Stimulated activated CD8-positive, alpha-beta memory T cell treated with anti-CD3 and anti-CD28 coated beads, Interleukin-7, amount 100 ng/mL, for 4 hours (primary cell): Measurements from ENCODE around the gene METTL1.
"Not testable (repeated sequence)": the region's sequence is repeated elsewhere in the genome, so short reads cannot be mapped to it uniquely, and the experiment has no call there.

Experiments used
- DNase-seq, 2 donors: peaks; one replicate each; pipeline ENCODE4 v3.0.0-alpha.2; 2020; ENCODE audit warnings: low read depth in 2 of 2

METTL1 gene

DNA sequence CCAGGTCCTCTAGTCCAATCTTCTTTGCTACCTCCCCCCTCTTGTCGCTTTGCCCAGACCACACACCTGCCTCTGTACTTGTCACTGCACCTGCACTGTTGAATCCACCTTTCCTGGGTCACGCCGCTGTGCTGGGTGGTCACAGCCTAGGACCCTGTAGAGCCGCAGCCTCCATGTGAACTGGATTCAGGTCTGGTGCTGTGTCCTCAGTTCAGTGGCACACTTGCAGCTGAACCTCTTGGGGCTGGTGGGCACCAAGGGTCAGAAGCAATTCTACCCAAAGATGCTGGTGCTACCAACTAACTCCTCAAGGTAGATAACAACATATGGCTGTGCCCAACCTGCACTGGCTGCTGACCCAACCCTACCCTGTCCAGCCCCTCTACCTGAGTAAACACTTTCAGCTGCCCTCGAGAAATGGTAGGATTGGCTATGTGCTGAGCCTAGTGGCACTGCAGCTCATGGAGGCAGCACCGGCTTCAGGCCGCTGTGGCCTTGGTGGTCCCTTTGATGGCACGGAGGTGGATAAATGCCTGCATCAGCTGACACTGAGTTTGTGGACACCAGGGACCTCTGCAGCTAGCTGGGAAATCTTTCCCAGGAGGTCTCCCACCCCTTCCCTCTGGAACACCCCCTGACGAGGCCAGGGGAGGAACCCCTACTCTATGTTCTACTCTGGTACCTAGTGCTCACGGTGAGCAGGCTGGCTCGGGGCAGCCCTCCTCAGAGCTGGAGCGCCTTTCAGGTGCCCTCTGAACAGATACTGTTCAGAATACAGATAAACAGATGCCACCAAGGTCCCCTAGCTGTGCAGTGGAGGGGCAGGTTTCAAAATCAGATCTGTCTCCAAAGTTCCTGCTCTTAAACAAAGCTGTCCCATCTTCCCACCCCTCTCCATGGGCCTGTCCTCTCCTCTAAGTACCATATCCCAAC lies 47.6 kb downstream of the METTL1 start:
- DNase-seq = no peak

GRCh38 chr12:57723630-57723962 lies 48.3 kb downstream of the METTL1 start:
- no peak for DNase-seq

DNA sequence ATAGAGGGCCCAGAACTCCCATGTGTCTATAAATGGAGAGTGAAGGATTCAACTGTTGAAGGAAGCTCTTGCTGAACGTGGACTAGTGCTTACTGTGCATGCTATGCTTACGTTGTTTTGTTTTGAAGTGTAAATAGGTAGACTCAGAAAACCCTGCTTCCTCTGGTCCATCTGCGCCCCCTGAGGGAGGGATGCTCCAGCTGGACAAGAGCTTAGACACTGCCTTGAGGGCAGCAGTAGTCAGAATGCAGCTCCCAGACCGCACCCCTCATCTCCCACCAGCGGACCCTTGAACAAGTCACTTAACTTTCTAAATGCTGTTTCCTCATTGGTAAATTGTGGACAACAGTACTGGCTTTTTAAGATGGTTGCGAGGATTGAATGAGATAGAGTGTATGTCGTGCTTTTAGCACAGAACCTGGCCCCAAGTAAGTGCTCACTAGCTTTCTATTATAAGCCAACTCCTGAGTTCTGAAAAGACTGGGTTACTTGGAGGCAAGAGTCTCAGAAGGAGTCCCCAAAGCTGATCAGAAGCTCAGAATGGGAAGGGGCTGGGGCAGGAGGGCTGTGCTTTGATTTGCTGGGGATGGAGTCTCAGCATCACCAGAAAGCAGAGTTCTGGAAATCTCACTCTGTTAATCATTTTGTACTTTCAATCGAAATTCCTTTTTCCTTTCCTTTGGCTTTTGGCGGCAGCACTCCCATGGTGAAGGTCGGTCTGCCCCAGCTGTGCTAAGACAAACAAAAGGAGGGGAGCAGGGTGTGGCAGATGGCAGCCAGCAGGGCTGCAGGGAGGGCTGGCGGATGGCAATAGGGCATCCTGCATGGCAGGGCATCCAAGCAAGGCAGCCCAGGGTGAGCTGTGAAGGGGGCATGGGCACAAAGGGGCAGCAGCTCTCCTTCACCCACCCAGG lies 48.9 kb downstream of the METTL1 start:
- DNase-seq = no peak

- not testable (repeated sequence) for DNase-seq
Measured at GRCh38 chr12:57721846-57722608, 49.9 kb downstream of the METTL1 start.

DNA sequence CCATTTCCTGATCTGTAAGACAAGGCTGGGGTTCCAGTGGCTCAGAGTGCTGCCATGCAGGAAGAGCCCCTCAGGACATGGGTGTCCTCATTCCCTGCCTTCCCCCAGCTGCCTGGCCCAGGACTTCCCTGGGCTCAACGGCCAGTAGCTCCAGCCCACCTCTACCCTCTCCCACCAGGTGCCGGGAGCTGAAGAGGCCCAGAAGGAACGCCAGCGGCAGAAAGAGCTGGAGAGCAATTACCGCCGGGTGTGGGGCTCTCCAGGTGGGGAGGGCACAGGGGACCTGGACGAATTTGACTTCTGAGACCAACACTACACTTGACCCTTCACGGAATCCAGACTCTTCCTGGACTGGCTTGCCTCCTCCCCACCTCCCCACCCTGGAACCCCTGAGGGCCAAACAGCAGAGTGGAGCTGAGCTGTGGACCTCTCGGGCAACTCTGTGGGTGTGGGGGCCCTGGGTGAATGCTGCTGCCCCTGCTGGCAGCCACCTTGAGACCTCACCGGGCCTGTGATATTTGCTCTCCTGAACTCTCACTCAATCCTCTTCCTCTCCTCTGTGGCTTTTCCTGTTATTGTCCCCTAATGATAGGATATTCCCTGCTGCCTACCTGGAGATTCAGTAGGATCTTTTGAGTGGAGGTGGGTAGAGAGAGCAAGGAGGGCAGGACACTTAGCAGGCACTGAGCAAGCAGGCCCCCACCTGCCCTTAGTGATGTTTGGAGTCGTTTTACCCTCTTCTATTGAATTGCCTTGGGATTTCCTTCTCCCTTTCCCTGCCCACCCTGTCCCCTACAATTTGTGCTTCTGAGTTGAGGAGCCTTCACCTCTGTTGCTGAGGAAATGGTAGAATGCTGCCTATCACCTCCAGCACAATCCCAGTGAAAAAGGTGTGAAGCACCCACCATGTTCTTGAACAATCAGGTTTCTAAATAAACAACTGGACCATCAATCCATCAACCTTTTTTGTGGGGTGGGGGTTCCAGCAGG lies 51.0 kb downstream of the METTL1 start:
- DNase-seq = no peak

- no peak for DNase-seq
Measured at GRCh38 chr12:57719777-57720605, 51.9 kb downstream of the METTL1 start.

DNA sequence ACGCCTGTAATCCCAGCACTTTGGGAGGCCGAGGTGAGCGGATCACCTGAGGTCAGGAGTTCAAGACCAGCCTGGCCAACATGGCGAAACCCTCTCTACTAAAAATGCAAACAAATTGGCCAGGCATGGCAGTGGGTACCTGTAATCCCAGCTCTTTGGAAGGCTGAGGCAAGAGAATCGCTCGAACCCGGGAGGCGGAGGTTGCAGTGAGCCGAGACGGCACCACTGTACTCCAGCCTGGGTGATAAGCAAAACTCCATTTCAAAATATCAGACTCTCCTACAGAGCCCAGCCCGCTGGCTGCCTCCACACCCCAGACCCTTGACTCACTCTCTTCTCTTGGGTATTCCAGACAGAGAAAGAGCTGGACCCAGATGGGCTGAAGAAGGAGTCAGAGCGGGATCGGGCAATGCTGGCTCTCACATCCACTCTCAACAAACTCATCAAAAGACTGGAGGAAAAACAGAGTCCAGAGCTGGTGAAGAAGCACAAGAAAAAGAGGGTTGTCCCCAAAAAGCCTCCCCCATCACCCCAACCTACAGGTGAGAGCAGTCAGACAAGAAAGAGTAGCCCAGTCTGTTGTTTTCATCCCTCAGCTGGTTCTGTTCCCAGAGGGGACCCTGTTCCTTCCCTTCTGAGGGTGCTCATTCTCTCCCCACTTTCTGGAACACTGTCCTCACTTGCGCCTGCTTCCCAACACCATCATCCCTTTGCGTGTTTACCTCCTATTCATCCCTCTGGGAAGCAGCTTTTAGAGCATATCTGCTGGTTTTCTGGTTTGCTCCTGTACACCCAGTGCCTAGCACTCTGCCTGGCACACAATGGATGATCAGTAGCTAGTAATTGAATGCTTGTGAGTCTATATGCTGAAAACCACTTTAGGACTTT lies 53.0 kb downstream of the METTL1 start:
- no peak for DNase-seq
